Muscle of leg (tissue), 11 donors: ENCODE data around the gene AQP3. TPM values are rescaled to one million over a fixed set of nuclear protein-coding genes. Genes with fewer than 3 reads are reported as not detected.
"Not testable (repeated sequence)": the region's sequence is repeated elsewhere in the genome, so short reads cannot be mapped to it uniquely, and the experiment has no call there.

Experiments used
- DNase-seq: peaks from one replicate; pipeline ENCODE4 v3.0.0; 2013
- H3K27ac ChIP-seq: one replicate; pipeline ENCODE4 v1.5.1; 2013; ENCODE audit warnings: mild to moderate bottlenecking, low read length, control low read depth
- H3K27me3 ChIP-seq: one replicate; pipeline ENCODE4 v1.6.1; 2013; ENCODE audit warnings: low read length; ENCODE audit not compliant: control insufficient read depth, insufficient read depth
- H3K36me3 ChIP-seq: one replicate; pipeline ENCODE4 v1.6.1; 2013; ENCODE audit warnings: low read length; ENCODE audit not compliant: control insufficient read depth, insufficient read depth
- H3K4me1 ChIP-seq: one replicate; pipeline ENCODE4 v1.6.1; 2013; ENCODE audit warnings: low read length; ENCODE audit not compliant: control insufficient read depth, insufficient read depth
- H3K4me3 ChIP-seq: one replicate; pipeline ENCODE4 v1.5.1; 2013; ENCODE audit warnings: low read length, control low read depth
- H3K9me3 ChIP-seq: replicated peaks from 2 replicates; pipeline ENCODE4 v1.6.1; 2013; ENCODE audit warnings: low read depth, low read length; ENCODE audit not compliant: control insufficient read depth
- WGBS: methylation state at CpG from one replicate; pipeline ENCODE4 v1.1.5; 2013; ENCODE audit warnings: missing lambda C conversion rate; ENCODE audit not compliant: insufficient coverage; 5-methylcytosine and 5-hydroxymethylcytosine counted together
- polyA plus RNA-seq, 8 donors: library from polyadenylated mRNA; unstranded; fragments of 120-200 nt; gene quantifications; one replicate each; pipeline versions ENCODE4 v1.2.1 to v1.2.3, GENCODE V29; 2013; ENCODE audit warnings: inconsistent platforms in 1 of 8, low replicate concordance in 1 of 8; ENCODE audit not compliant: insufficient read length in 8 of 8, insufficient read depth in 1 of 8
- total RNA-seq: library from RNA; stranded (reverse); fragments of 120-200 nt; gene quantifications from one replicate; pipeline ENCODE4 v1.2.4, GENCODE V29; 2013

The AQP3 gene
- total and polyA plus RNA-seq, 9 donors = 5.6 to 14.0 (median 8.3) TPM

DNA sequence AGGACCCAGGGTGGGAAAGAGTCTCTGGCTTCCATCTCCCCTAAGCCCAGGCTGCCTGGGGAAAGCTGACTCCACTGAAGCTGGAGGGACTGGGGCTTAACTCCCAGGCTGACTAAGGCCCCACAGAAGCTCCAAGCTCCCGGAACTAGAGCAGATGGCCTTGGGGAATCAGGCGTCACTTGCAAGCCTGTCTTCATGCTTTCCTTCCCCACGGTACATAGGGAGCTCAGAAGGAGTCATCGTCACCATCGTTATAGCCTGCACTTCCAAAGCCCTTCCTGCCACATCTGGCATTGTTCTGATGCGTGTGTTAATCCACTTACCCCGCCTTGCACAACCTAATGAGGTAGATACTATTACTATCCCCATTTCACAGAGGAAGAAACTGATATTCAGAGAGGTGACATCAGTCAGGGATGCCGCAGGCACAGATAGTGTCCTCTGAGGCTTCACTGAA, 11.5 kb downstream of the AQP3 start:
- H3K36me3 ChIP-seq = no peaks in the 10 kb centered on the region
- DNase-seq = no peak
- 40% methylated on average over 6 of the region's 8 CpGs for WGBS
- H3K27me3 ChIP-seq = no peaks in the 10 kb centered on the region
- peaks cover 34% of the 10 kb centered on the region for H3K4me1 ChIP-seq
- H3K9me3 ChIP-seq = no peaks in the 10 kb centered on the region
- H3K27ac ChIP-seq = no peak overlapping the region
- H3K4me3 ChIP-seq = no peak overlapping the region

DNA sequence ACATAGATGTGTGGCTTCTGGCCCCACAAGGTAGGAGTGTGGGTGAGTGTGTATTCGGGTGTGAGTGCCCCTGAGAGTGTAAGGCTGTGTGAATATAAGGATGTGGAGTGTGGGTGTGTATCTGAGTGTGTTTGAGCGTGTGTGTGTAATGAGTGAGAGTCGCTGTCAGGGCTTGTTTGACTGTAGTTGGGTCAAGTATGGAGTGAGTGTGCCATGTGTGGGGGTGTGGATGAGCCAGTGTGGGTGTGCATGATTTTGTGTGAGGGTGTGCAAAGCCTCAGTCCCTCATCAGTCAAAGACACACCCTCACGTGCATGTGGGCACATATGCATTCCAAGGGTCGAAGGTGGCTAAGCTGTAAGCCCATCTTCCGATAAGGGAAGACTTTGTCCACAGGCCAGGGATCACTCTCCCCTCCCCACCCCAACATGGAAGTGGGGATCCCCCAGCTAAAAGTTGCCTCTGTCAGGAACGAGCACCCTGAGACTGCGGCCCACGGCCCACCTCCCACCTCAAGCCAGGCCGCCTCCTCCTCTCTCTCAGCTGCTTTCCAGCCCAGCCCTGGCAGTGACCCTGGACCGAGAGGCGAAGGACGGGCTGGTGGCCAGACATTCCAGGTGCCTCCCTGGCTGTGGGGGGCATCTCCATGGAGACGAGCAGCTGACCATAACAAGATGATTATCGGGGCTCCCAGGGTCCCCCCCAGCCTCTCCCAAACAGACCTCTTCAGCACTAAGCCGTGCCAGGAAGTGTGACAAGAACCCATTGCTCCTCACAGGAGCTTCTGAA, 12.9 kb downstream of the AQP3 start:
- Histone ChIP-seq H3K9me3 (no peaks in the 10 kb centered on the region), H3K4me3 (no peak overlapping the region), H3K4me1 (peaks cover 28% of the 10 kb centered on the region), H3K27ac (no peak overlapping the region), H3K27me3 (no peaks in the 10 kb centered on the region), H3K36me3 (no peaks in the 10 kb centered on the region)
- no peak for DNase-seq
- WGBS = 61% methylated on average over 13 of the region's 16 CpGs

DNA sequence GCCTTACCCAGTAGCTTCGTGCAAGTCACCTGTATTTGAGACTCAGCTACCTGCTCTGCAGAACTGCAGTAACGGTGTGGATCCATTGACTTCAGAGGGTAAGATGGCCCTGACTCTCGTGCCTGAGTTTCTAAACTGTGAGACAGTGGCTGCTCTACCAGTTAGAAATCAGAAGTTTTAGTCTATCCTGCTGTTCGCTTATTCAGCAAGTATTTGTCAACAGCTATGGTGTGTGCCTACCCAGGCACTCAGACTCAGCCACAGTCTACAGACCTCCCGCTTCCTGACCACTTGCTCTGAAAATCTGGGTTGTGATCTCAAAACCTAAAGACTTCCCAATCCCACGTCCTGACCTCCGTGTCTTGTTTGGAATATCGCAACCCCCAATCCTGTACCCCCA, 13.5 kb downstream of the AQP3 start:
- H3K9me3 ChIP-seq = no peaks in the 10 kb centered on the region
- 78% methylated on average over 5 of the region's 8 CpGs for WGBS
- H3K36me3 ChIP-seq = no peaks in the 10 kb centered on the region
- H3K27me3 ChIP-seq = no peaks in the 10 kb centered on the region
- peaks cover 27% of the 10 kb centered on the region for H3K4me1 ChIP-seq
- H3K27ac ChIP-seq = no peak overlapping the region
- H3K4me3 ChIP-seq = no peak overlapping the region
- no peak for DNase-seq

DNA sequence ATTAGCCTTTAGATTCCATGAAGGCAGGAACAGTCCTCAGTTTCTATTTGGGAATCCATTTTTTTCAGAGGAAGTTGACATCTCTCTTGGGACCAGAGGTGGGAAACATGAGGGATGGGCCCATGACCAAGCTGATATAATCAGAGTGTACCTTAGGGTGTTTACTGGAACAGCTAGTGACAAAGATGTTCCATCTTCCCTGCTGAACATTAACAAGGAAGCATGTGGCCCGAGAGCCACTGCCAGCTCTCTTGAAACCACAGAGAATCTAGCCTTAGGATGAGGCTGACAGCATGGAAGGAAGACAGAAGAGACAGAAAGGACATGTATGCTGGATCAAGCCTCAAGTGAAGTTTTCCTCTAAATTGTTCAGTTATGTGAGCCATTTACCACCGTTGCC, 16.0 kb downstream of the AQP3 start:
- H3K27ac ChIP-seq = no peak overlapping the region
- peaks cover 23% of the 10 kb centered on the region for H3K4me1 ChIP-seq
- no peaks in the 10 kb centered on the region for H3K36me3 ChIP-seq
- WGBS = 80% methylated on average over 1 of the region's 2 CpGs
- H3K4me3 ChIP-seq = no peak overlapping the region
- no peaks in the 10 kb centered on the region for H3K27me3 ChIP-seq
- no peak for DNase-seq
- no peaks in the 10 kb centered on the region for H3K9me3 ChIP-seq

DNA sequence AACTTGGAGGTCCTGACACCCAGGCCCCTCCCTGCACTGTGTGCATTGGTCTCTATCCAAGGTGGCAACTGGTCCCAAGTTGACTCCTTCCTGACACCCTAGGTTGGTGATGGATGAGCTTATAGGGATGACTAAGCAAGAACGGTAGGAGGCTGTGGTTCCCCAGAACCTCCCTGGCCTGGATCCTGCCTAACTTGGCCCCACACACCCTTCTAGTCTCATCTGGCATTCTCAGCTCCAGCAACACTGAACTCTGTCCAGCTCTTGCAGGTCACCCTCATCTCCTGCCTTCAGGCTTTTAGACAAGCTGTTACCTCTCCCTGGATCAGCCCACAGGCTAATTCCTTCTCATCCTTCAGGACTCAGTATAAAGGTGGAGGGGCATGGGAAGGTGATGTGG, 16.5 kb downstream of the AQP3 start:
- WGBS = no CpG with 5 or more reads among the region's 1 CpG
- H3K4me1 ChIP-seq = peaks cover 18% of the 10 kb centered on the region
- no peaks in the 10 kb centered on the region for H3K9me3 ChIP-seq
- H3K4me3 ChIP-seq = no peak overlapping the region
- H3K36me3 ChIP-seq = no peaks in the 10 kb centered on the region
- H3K27me3 ChIP-seq = no peaks in the 10 kb centered on the region
- H3K27ac ChIP-seq = no peak overlapping the region
- DNase-seq = no peak

DNA sequence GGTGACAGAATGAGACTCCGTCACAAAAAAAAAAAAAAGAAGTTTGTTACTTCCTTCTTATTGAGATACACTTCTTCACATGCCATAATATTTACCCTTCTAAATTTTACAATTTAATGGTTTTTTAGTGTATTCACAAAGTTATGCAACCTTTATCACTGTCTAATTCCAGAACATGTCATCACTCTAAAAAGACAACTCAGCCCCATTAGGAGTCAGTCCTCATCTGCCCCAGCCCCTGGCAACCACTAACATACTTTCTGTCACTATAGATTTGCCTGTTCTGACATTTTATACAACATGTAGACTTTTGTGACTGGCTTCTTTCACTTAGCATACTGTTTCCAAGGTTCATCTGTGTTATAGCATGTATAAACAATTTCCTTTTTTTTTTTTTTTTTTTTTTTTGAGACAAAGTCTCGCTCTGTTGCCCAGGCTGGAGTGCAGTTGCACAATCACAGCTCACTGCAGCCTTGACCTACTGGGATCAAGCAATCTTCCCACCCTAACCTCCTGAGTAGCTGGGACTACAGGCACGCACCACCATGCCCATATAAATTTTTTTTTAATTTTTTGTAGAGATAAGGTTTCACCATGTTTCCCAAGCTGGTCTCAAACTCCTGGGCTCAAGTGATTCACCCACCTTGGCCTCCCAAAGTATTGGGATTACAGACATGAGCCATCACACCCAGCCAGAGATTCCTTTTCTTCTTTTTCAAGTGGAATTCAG, 18.0 kb downstream of the AQP3 start:
- Histone ChIP-seq H3K36me3 (no peaks in the 10 kb centered on the region), H3K27ac (no peak overlapping the region), H3K4me1 (peaks cover 3% of the 10 kb centered on the region), H3K4me3 (no peak overlapping the region), H3K9me3 (no peaks in the 10 kb centered on the region), H3K27me3 (no peaks in the 10 kb centered on the region)
- no peak for DNase-seq
- WGBS = no CpG with 5 or more reads among the region's 3 CpGs

DNA sequence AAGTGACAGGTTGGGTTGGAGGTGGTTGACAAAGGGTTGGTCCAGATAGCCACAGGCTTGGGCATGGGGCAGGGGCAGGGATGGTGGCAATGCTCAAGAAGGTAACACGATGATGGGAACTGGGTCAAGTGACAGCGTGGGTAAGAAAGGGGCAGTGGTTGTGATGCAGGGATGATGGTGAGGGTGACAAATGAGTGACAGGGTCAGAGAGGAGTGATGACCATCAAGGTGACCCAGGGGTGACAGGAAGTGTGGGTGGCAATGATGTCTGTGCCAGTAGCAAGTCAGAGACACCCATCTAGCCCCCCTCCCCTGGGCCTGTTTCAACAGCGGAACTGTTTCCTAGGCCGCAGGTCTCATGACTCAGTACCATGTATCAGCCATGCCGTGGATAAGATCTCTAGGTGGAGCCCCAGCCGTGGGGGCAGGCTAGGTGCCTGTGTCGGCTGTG, 20.5 kb downstream of the AQP3 start:
- H3K4me3 ChIP-seq = no peak overlapping the region
- H3K27me3 ChIP-seq = no peaks in the 10 kb centered on the region
- no peaks in the 10 kb centered on the region for H3K9me3 ChIP-seq
- H3K27ac ChIP-seq = no peak overlapping the region
- no peaks in the 10 kb centered on the region for H3K4me1 ChIP-seq
- DNase-seq = no peak
- 90% methylated on average over 7 of the region's 7 CpGs for WGBS
- no peaks in the 10 kb centered on the region for H3K36me3 ChIP-seq

DNA sequence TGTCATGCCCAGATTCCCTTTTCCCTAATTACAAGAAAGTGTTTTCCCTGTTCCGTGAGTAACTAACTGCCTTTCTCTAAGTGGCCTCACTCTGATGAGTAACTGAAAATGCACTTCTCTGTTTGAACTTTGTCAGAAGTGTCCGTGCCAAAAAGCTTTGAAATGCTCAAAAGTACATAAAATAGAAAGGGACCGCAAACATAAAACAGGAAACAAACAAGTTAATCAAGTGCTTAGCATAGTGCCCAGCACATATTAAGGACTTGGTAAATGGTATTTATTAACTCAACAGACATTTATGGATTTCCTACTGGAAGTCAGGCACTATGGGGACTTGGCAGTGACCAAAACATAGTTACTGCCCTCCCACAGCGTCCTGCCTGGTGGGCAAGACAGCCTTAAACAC, 22.3 kb downstream of the AQP3 start:
- H3K27me3 ChIP-seq = no peaks in the 10 kb centered on the region
- no peak overlapping the region for H3K4me3 ChIP-seq
- no peak for DNase-seq
- 100% methylated on average over 1 of the region's 4 CpGs for WGBS
- no peaks in the 10 kb centered on the region for H3K4me1 ChIP-seq
- no peaks in the 10 kb centered on the region for H3K36me3 ChIP-seq
- H3K9me3 ChIP-seq = no peaks in the 10 kb centered on the region
- H3K27ac ChIP-seq = no peak overlapping the region

DNA sequence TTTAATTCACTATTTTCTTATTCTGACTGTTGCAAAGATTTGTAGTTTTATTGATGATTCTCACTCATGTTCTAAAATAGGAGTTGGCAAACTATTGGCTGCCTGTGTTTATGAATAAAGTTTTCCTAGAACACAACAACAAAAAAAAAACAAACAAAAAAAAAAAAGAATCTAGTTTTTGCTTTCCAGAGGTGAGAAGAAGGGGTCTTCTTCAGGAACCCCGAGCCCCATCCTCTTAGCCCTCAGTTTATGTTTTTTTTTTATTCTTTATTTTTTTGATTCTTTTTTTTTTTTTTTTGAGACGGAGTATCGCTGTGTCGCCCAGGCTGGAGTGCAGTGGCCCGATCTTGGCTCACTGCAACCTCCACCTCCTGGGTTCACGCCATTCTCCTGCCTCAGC, 22.9 kb downstream of the AQP3 start:
- not testable (repeated sequence) for DNase-seq, H3K4me1 ChIP-seq, H3K27me3 ChIP-seq, H3K36me3 ChIP-seq, H3K4me3 ChIP-seq, H3K27ac ChIP-seq, H3K9me3 ChIP-seq
- WGBS = no CpG with 5 or more reads among the region's 6 CpGs

DNA sequence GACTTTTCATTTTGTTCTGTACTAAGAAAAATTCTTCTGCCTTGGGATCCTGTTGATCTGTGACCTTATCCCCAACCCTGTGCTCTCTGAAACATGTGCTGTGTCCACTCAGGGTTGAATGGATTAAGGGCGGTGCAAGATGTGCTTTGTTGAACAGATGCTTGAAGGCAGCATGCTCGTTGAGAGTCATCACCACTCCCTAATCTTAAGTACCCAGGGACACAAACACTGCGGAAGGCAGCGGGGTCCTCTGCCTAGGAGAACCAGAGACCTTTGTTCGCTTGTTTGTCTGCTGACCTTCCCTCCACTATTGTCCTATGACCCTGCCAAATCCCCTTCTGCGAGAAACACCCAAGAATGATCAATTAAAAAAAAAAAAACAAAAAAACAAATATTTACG, 23.4 kb downstream of the AQP3 start:
- DNase-seq, H3K4me3 ChIP-seq, H3K9me3 ChIP-seq, H3K4me1 ChIP-seq, H3K27me3 ChIP-seq, H3K27ac ChIP-seq, H3K36me3 ChIP-seq: not testable (repeated sequence)
- no CpG with 5 or more reads among the region's 7 CpGs for WGBS
